ENCODE data around the gene RHEB. TPM values are rescaled to one million over a fixed set of nuclear protein-coding genes. Genes with fewer than 3 reads are reported as not detected.

Gene RHEB
- total RNA-seq, 1 experiment from 2014 or later: 135 TPM

- no TSS peak for BruUV-seq (replicated peaks)
- DNase-seq (ENCODE audit: unreplicated experiment): no peak
- no peaks in the 10 kb centered on the region for H3K9me3 Mint-ChIP-seq (ENCODE audit: unreplicated experiment)
- peaks cover 73% of the 10 kb centered on the region for H3K36me3 Mint-ChIP-seq (ENCODE audit: insufficient read depth, unreplicated experiment)
- intact Hi-C loops (cut with micrococcal nuclease): no loop called here
- H3K4me3 Mint-ChIP-seq (ENCODE audit: unreplicated experiment): no peak overlapping the region
- H3K27me3 Mint-ChIP-seq (ENCODE audit: insufficient read depth, unreplicated experiment): no peaks in the 10 kb centered on the region
- POLR2A ChIA-PET: interaction anchor here (0.6 to 1.9 kb wide), 3 partner anchors 18 to 302 kb away, joined by 3 to 4 read pairs (median 3); no protein-coding TSS in a partner anchor
- CTCF ChIA-PET: interaction anchor here (0.6 to 0.8 kb wide), 2 partner anchors 18 to 260 kb away, joined by 3 read pairs; no protein-coding TSS in a partner anchor
- peak overlapping the region; percentile 79 for H3K27ac Mint-ChIP-seq (ENCODE audit: low read depth, unreplicated experiment)
- TF ChIP-seq CTCF (IDR thresholded peaks at IDR 0.05; ENCODE audit: unreplicated experiment): no peak
- H3K4me1 Mint-ChIP-seq (ENCODE audit: insufficient read depth, unreplicated experiment): peaks cover 24% of the 10 kb centered on the region
Measured at GRCh38 chr7:151486074-151486473, 33.6 kb downstream of the RHEB start.

- Mint-ChIP-seq H3K36me3 (ENCODE audit: insufficient read depth, unreplicated experiment) (peaks cover 74% of the 10 kb centered on the region), H3K27ac (ENCODE audit: low read depth, unreplicated experiment) (peak overlapping the region; percentile 79), H3K4me1 (ENCODE audit: insufficient read depth, unreplicated experiment) (peaks cover 24% of the 10 kb centered on the region), H3K4me3 (ENCODE audit: unreplicated experiment) (no peak overlapping the region), H3K27me3 (ENCODE audit: insufficient read depth, unreplicated experiment) (no peaks in the 10 kb centered on the region), H3K9me3 (ENCODE audit: unreplicated experiment) (no peaks in the 10 kb centered on the region)
- CTCF ChIA-PET: interaction anchor here (1.2 to 1.9 kb wide), 3 partner anchors 23 to 117 kb away, joined by 3 to 6 read pairs (median 6); no protein-coding TSS in a partner anchor
- intact Hi-C loops (cut with micrococcal nuclease): no loop called here
- TF ChIP-seq CTCF (IDR thresholded peaks at IDR 0.05; ENCODE audit: unreplicated experiment): no peak
- POLR2A ChIA-PET: interaction anchor here (1.0 to 1.9 kb wide), 6 partner anchors 8 to 31 kb away, joined by 3 to 6 read pairs (median 4); no protein-coding TSS in a partner anchor
- no TSS peak for BruUV-seq (replicated peaks)
- peak; percentile 18 for DNase-seq (ENCODE audit: unreplicated experiment)
Measured at GRCh38 chr7:151484971-151485707, 34.6 kb downstream of the RHEB start.

GRCh38 chr7:151483711-151483983 lies 36.0 kb downstream of the RHEB start:
- peaks cover 24% of the 10 kb centered on the region for H3K4me1 Mint-ChIP-seq (ENCODE audit: insufficient read depth, unreplicated experiment)
- no peak for TF ChIP-seq CTCF (IDR thresholded peaks at IDR 0.05; ENCODE audit: unreplicated experiment)
- POLR2A ChIA-PET: interaction anchor here (0.9 to 3.3 kb wide), 2 partner anchors 35 to 197 kb away, joined by 3 to 10 read pairs; no protein-coding TSS in a partner anchor
- CTCF ChIA-PET: interaction anchor here (1.0 to 1.9 kb wide), 3 partner anchors 24 to 115 kb away, joined by 3 to 6 read pairs (median 6); no protein-coding TSS in a partner anchor
- H3K4me3 Mint-ChIP-seq (ENCODE audit: unreplicated experiment): no peak overlapping the region
- peaks cover 76% of the 10 kb centered on the region for H3K36me3 Mint-ChIP-seq (ENCODE audit: insufficient read depth, unreplicated experiment)
- H3K9me3 Mint-ChIP-seq (ENCODE audit: unreplicated experiment): no peaks in the 10 kb centered on the region
- BruUV-seq (replicated peaks): no TSS peak
- peak overlapping the region; percentile 47 for H3K27ac Mint-ChIP-seq (ENCODE audit: low read depth, unreplicated experiment)
- DNase-seq (ENCODE audit: unreplicated experiment): no peak
- intact Hi-C loops (cut with micrococcal nuclease): no loop called here
- H3K27me3 Mint-ChIP-seq (ENCODE audit: insufficient read depth, unreplicated experiment): no peaks in the 10 kb centered on the region

- no peak for DNase-seq (ENCODE audit: unreplicated experiment)
- H3K4me3 Mint-ChIP-seq (ENCODE audit: unreplicated experiment): no peak overlapping the region
- H3K4me1 Mint-ChIP-seq (ENCODE audit: insufficient read depth, unreplicated experiment): peaks cover 24% of the 10 kb centered on the region
- CTCF ChIA-PET: interaction anchor here (0.6 to 1.9 kb wide), 4 partner anchors 25 to 308 kb away, joined by 3 to 6 read pairs (median 4); no protein-coding TSS in a partner anchor
- peaks cover 74% of the 10 kb centered on the region for H3K36me3 Mint-ChIP-seq (ENCODE audit: insufficient read depth, unreplicated experiment)
- no peak for TF ChIP-seq CTCF (IDR thresholded peaks at IDR 0.05; ENCODE audit: unreplicated experiment)
- H3K9me3 Mint-ChIP-seq (ENCODE audit: unreplicated experiment): no peaks in the 10 kb centered on the region
- no peaks in the 10 kb centered on the region for H3K27me3 Mint-ChIP-seq (ENCODE audit: insufficient read depth, unreplicated experiment)
- POLR2A ChIA-PET: interaction anchor here (0.8 to 3.3 kb wide), 5 partner anchors 8 to 198 kb away, joined by 3 to 10 read pairs (median 4); no protein-coding TSS in a partner anchor
- TSS peak; percentile 10 for BruUV-seq (replicated peaks)
- peak overlapping the region; percentile 63 for H3K27ac Mint-ChIP-seq (ENCODE audit: low read depth, unreplicated experiment)
- intact Hi-C loops (cut with micrococcal nuclease): no loop called here
Measured at GRCh38 chr7:151482883-151483710, 36.6 kb downstream of the RHEB start.
